Sciatic nerve (tissue), 2 donors: ENCODE results near the gene SCUBE2. TPM values are rescaled to one million over a fixed set of nuclear protein-coding genes. Genes with fewer than 3 reads are reported as not detected.
"Not testable (repeated sequence)": the region's sequence is repeated elsewhere in the genome, so short reads cannot be mapped to it uniquely, and the experiment has no call there.

Experiments used
- ATAC-seq: fragments of 200-7000 bp; cut with Tn5 transposase; one replicate; pipeline ENCODE4 v1.9.1; 2020; ENCODE audit warnings: mild to moderate bottlenecking, moderate library complexity
- DNase-seq: peaks from one replicate; pipeline ENCODE4 v3.0.0-alpha.2; 2020; ENCODE audit warnings: low spot score
- intact Hi-C: fragments of 100-400 bp; cut with DNase I; formaldehyde crosslinking; loops from one replicate; pipeline ENCODE4 v1.14.2; 2022
- microRNA-seq: library from miRNA; unstranded; fragments of <30 nt; microRNA quantifications from one replicate; pipeline ENCODE4 v1.2.0, GENCODE V29; 2020
- total RNA-seq: library from RNA; stranded (reverse); fragmentation: NEBNext Ultra II Directional; extraction: Animal tissue kit (Norgen Biotek cat#: 25700); gene quantifications from one replicate; pipeline ENCODE4 v1.2.1, GENCODE V29; 2021
- donor health status: DM: no; HTN: no; CAD: no.
- donor health status: DM: no; HTN: no; CAD: no.

The SCUBE2 gene
- total RNA-seq, 1 donor from 2014 or later = 8.8 TPM

DNA sequence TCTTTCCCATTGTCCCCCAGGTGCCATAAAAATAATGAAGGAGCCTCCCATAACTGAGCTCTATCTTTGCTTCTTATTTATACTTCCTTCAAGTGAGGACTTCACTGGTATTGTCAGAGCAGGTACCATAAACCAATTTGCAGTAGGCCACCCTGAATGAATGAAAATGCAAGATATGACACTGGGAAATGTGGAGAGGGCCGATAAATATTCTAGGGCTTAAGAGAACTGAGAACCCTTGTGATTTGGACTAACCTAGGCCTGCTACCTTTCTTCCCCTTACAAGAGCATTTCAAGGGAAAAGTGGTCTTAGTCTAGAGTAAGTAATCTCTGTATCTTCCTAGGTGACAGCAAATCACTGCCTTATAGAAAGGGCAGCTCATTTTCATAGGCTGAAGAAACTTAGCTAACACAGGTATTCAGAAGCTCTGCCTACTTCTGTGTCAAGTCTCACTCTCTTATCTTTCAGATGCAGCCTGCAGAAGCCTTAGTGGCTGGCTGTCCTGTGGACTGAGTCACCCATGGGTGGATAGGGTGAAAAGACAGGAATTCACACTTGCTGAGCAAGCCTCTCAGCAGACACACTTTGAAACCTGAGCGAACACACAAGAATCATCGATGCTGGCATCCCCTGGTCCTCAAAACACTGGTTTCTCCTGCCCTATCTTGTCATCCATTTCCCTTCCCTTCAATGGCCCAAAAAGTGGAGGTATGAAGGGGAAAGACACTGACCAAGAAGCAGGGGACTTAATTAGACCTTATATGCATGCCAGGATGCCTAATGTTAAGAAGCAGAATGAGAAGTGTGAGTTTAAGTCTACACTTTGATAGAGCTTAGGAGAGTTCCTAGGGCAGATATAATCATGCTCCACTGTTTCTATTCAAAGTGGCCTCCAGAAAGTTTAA, 102.8 kb downstream of the SCUBE2 start:
- intact Hi-C loops = no loop called here
- ATAC-seq = no peak
- no peak for DNase-seq

DNA sequence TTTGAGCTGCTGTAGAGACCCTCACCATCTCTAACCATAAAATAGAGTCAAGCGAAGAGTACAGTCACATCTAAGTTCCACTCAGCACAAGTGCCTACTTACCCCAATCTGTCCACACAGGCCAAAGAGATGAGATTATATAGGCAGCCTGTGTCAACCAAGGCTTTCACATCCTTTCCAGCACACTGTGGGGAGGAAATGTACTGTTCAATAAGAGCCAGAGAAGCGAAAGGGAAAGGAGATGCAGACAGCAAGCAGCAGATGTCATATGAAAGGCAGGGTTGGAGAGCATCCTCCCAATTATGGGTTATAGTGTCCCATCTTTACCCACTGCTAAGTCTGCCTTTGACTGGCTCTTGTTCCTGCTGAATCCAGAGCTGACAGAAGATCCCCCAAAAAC, 104.0 kb downstream of the SCUBE2 start:
- intact Hi-C loops = no loop called here
- DNase-seq (no peak), ATAC-seq (no peak)

DNA sequence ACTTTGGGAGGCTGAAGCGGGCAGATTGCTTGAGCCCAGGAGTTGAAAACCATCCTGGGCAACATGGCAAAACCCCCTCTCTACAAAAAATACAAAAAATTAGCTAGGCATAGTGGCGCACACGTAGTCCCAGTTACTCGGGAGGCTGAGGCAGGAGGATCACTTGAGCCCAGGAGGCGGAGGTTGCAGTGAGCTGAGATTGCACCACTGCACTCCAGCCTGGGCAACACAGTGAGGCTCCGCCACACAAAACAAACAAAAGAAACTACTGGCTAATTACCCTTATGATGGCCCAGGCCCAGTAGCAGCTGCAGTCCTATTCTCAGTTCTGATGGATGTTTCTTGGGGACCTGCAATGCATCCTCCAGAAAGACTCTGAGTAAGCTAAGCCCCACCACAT, 104.6 kb downstream of the SCUBE2 start:
- ATAC-seq, DNase-seq, intact Hi-C loops: not testable (repeated sequence)

DNA sequence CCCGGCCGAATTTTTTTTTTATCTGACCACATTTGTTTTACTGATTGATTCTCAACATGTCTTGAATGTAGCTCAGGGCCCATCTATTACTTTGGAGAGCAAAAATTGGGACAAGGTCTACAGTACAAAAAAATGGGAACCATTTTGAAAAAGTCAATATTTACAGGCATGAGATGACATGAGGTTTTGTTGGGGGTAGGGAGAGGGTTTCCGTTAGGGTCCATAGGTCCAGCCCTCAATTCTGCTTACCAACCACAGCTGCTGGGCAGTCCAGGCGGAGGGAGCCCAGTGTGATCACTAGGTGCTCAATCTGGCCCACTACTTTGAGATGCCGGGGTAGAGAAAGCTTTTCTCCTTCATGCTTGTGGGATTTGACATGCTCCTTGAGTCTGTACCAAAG, 105.9 kb downstream of the SCUBE2 start:
- no peak for DNase-seq
- no peak for ATAC-seq

DNA sequence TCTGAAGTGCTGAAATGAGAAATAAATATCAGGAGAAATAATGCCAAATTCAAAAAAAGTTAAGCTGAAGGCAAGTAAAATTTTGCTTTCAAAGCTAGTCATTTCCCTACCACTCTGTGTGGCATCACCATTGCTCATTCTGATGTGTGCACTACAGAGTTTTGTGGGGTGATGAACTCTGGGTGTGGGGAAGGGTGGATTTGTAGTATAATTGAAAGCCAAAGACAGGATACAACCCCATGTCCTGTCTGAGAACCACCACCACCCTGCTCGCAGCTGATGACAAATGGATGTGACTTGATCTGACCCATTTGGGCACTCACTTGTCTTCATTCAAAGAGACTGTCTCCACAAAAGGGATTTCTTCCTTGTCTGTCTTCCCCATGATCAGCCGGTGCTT, 107.8 kb downstream of the SCUBE2 start:
- ATAC-seq = no peak
- intact Hi-C loops = no loop called here

More for the DNA sequence above, 105.9 kb downstream of the SCUBE2 start:
- intact Hi-C loops = no loop called here

DNA sequence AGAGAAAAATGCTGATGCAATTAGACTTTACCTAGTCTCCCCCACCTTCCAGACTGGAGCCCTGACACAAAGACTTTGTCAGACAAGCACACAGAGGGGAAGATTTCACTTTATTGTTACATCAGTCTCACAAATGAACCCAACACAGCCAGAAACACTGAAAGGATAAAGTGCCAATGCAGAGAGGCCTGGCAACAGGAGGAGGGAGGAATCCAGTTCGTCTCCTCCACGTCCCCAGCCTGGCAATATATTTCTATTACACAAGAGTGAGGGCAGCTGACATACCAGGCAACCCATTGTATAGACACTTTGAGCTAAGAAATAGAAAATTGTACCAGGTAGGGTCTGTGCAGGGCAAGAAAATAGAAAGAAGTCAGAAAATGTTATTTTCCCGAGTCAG, 110.9 kb downstream of the SCUBE2 start:
- DNase-seq = no peak
- intact Hi-C loops = no loop called here
- no peak for ATAC-seq

More for the DNA sequence above, 107.8 kb downstream of the SCUBE2 start:
- no peak for DNase-seq

DNA sequence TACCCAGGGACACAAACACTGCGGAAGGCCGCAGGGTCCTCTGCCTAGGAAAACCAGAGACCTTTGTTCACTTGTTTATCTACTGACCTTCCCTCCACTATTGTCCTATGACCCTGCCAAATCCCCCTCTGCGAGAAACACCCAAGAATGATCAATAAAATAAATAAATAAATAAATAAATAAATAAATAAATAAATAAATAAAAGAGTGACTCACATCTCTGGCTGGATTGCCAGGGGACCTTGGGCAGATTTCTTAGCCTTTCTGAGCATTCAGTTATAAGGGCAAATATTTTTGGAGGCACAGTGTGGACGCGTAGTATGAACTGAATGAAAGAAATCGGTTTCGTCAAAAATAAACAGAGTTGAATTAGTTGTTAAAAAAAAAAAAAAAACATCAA, 112.0 kb downstream of the SCUBE2 start:
- DNase-seq, intact Hi-C loops, ATAC-seq: not testable (repeated sequence)

DNA sequence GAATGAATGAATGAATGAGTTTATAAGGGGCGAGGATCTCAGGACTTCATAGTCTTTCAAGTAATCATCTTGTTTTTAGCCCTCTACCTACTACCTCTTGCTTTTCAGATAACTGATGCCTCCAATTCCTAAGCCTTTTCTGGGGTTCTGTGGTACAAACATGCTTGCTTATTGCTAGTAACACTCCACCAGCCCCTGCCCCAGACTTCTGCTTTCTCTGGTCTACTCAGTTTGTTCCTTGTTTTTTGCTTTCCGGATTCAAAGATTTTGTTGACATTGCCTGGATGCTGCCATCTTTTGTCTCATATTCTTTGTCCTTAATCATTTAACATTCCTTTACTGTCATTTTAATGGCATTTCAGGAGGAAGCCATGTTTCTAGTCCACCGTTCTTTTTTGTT, 118.3 kb downstream of the SCUBE2 start:
- intact Hi-C loops = no loop called here
- DNase-seq (no peak), ATAC-seq (no peak)

DNA sequence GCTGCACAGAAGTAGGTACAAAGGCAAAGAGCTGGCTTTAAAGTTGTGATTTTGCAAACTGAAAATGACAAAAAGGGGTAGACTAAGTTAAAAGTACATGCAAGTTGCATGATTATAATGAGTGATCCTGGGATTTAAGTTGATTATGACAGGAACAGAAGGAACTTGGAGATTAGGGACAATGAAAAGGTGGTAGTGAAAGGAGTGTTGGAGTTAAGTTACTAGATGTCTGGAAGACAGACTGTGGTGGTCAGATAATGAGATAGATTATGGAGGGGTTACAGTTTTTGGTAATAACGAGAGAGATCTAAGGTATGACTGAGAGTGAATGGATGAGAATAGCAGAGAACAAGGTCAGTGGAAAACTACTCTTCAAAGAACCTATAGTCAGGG, 119.5 kb downstream of the SCUBE2 start:
- no peak for ATAC-seq
- intact Hi-C loops = no loop called here

DNA sequence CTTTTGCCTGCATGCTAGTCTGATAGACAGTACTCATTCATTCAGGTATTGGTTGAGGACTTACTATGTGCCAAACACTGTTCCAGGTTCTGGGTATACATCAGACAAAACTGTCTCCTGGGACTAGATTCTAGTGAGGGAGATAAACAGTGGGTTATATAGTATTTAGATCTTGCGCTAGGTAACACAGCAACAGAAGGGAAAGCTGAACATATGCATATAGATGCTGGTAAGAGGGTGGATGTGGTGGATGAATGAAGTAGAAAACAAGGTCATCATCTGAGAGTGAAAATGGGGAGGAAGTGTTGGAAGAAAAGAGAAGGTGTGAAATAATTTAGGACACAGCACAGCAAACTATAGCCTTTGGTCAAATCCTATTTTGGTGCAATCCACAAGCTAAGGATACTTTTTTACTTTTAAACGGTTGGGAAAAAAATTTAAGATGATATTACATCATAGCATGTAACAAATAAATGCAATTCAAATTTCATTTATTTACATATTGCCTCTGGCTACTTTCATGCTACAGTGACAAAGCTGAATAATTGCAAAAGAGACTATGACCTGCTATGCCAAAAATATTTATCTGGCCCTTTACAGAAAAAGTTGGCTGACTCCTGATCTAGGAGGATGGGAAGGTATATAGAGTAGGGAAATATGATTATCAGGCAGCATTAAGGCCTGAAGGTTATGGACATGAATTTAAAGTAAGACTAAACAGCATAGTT, 120.0 kb downstream of the SCUBE2 start:
- intact Hi-C loops = no loop called here
- ATAC-seq = no peak
- DNase-seq = no peak

More for the DNA sequence above, 119.5 kb downstream of the SCUBE2 start:
- no peak for DNase-seq

Small RNAs within 50 kb of the gene (microRNA-seq; reads per million reads assigned to microRNA genes)
- gene MIR5691 = not detected

Other genes with a start within 250 kb of the SCUBE2 start
- 14.7 TPM for gene AKIP1, start 180.4 kb downstream of the SCUBE2 start, total RNA-seq
- not detected for gene C11orf16, start 158.7 kb downstream of the SCUBE2 start, total RNA-seq
- not detected for gene ASCL3, start 148.6 kb downstream of the SCUBE2 start, total RNA-seq
- gene TMEM9B, start 127.2 kb downstream of the SCUBE2 start, total RNA-seq = 44.0 TPM
- gene NRIP3, start 87.6 kb downstream of the SCUBE2 start, total RNA-seq = 0.62 TPM
- 147 TPM for gene DENND5A, start 173.8 kb upstream of the SCUBE2 start, total RNA-seq
- gene TMEM41B, start 223.0 kb upstream of the SCUBE2 start, total RNA-seq = 41.1 TPM